MCF 10A (cell line): ENCODE results near the gene MSLN. TPM values are rescaled to one million over a fixed set of nuclear protein-coding genes. Genes with fewer than 3 reads are reported as not detected.

ENCODE experiments used
- BruUV-seq: library from RNA; stranded (reverse); fragments of 400-500 nt; replicated peaks from 2 replicates; lab custom pipeline; 2021; lab: Mats Ljungman, UMichigan
- CTCF ChIA-PET: fragments of 300-600 bp; sonication (Branson Sonifier 250); formaldehyde crosslinking; extraction: SDS; loops from one replicate; lab custom pipeline; 2021; ENCODE audit warnings: antibody characterized with exemption, inconsistent platforms; lab: Yijun Ruan, JAX
- POLR2A ChIA-PET: fragments of 300-600, 350-650 bp; sonication (Branson Sonifier 250); formaldehyde crosslinking; extraction: SDS; loops from one replicate; lab custom pipeline; 2020; ENCODE audit warnings: antibody characterized with exemption, inconsistent platforms; lab: Yijun Ruan, JAX
- DNase-seq: peaks from one replicate; pipeline ENCODE4 v3.0.0-alpha.2; 2018; ENCODE audit not compliant: unreplicated experiment
- H3K27ac Mint-ChIP-seq: one replicate; pipeline ENCODE4 v1.8.0; 2022; ENCODE audit warnings: mild to moderate bottlenecking, low read depth, mixed read lengths; ENCODE audit not compliant: unreplicated experiment
- H3K27me3 Mint-ChIP-seq: one replicate; pipeline ENCODE4 v1.8.0; 2022; ENCODE audit warnings: mixed read lengths; ENCODE audit not compliant: insufficient read depth, unreplicated experiment
- H3K36me3 Mint-ChIP-seq: one replicate; pipeline ENCODE4 v1.8.0; 2022; ENCODE audit warnings: mild to moderate bottlenecking, moderate library complexity, mixed read lengths; ENCODE audit not compliant: insufficient read depth, unreplicated experiment
- H3K4me1 Mint-ChIP-seq: one replicate; pipeline ENCODE4 v1.8.0; 2022; ENCODE audit warnings: mixed read lengths; ENCODE audit not compliant: insufficient read depth, unreplicated experiment
- H3K4me3 Mint-ChIP-seq: one replicate; pipeline ENCODE4 v1.8.0; 2022; ENCODE audit warnings: mild to moderate bottlenecking, moderate library complexity, mixed read lengths; ENCODE audit not compliant: unreplicated experiment
- H3K9me3 Mint-ChIP-seq: one replicate; pipeline ENCODE4 v1.8.0; 2022; ENCODE audit warnings: mixed read lengths; ENCODE audit not compliant: unreplicated experiment
- CTCF ChIP-seq: fragments of 200-600 bp; IDR thresholded peaks from one replicate; pipeline ENCODE4 v1.8.0; 2022; ENCODE audit warnings: antibody characterized with exemption, mild to moderate bottlenecking; ENCODE audit not compliant: unreplicated experiment
- intact Hi-C: fragments of 100-400 bp; cut with micrococcal nuclease; formaldehyde crosslinking; loops from 2 replicates; pipeline ENCODE4 v1.14.1; 2022
- total RNA-seq: library from RNA; stranded (reverse); gene quantifications from 2 replicates; pipeline ENCODE4 v1.2.3, GENCODE V29; 2022

Gene MSLN
- total RNA-seq, 1 experiment from 2014 or later: 25.2 TPM

DNA sequence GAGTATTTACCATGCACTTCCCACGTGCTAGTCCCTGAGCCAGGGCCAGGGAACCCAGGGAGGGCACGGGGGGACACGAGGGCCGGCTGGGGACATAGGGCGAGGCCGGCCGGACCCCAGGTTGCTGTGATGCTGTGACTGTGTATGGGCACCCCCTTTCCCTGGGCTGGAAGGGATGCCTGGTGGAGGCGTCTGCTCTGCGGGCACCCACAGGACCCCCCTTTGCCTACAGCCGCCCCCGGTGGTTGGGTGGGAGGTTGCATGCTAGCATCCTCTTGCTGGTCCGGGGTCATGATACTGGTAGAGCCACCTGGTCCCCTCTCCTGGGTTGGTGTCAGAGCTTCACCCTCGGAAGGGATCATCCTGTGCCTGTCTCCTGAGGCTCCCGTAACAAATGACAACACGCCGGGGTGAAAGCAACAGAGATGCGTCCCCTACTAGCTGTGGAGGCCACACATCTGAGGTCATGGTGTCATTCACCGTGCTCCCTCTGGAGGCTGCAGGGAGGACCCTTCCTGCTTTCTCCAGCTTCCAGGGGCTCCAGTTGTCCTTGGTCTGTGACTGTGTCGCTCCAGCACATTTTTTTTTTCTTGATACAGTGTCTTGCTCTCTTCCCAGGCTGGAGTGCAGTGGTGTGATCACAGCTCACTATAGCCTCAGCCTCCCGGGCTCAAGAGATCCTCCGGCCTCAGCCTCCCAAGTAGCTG is 16.6 kb upstream of the MSLN start:
- CTCF ChIA-PET: interaction anchor here (0.6 to 4.0 kb wide), 6 partner anchors 11 to 313 kb away, joined by 3 to 32 read pairs (median 4); no protein-coding TSS in a partner anchor
- no peak overlapping the region for H3K4me3 Mint-ChIP-seq
- TF ChIP-seq CTCF: no peak
- H3K36me3 Mint-ChIP-seq: peaks cover 9% of the 10 kb centered on the region
- intact Hi-C loops: no loop called here
- no peaks in the 10 kb centered on the region for H3K4me1 Mint-ChIP-seq
- no peak overlapping the region for H3K27ac Mint-ChIP-seq
- DNase-seq: no peak
- no TSS peak for BruUV-seq
- no peaks in the 10 kb centered on the region for H3K9me3 Mint-ChIP-seq
- H3K27me3 Mint-ChIP-seq: no peaks in the 10 kb centered on the region
- POLR2A ChIA-PET: interaction anchor here (1.0 kb wide), 1 partner anchor 42 kb away, joined by 3 read pairs; no protein-coding TSS in a partner anchor

GRCh38 chr16:745739-746138 is 14.8 kb upstream of the MSLN start:
- Mint-ChIP-seq H3K36me3 (no peaks in the 10 kb centered on the region), H3K4me1 (no peaks in the 10 kb centered on the region), H3K27ac (no peak overlapping the region), H3K27me3 (no peaks in the 10 kb centered on the region), H3K9me3 (no peaks in the 10 kb centered on the region), H3K4me3 (no peak overlapping the region)
- peak; percentile 61 for TF ChIP-seq CTCF
- DNase-seq: no peak
- ChIA-PET POLR2A (interaction anchor here (0.9 to 1.5 kb wide), 2 partner anchors 14 to 38 kb away, joined by 3 read pairs; no protein-coding TSS in a partner anchor), CTCF (interaction anchor here (0.6 to 4.0 kb wide), 6 partner anchors 11 to 42 kb away, joined by 3 to 32 read pairs (median 5); partner anchors contain the start of genes CHTF18, HAGHL, MSLN and RPUSD1)
- no TSS peak for BruUV-seq
- intact Hi-C loops: loop anchor here (1.0 kb wide), 1 partner anchor 40 kb away; no protein-coding TSS in a partner anchor

DNA sequence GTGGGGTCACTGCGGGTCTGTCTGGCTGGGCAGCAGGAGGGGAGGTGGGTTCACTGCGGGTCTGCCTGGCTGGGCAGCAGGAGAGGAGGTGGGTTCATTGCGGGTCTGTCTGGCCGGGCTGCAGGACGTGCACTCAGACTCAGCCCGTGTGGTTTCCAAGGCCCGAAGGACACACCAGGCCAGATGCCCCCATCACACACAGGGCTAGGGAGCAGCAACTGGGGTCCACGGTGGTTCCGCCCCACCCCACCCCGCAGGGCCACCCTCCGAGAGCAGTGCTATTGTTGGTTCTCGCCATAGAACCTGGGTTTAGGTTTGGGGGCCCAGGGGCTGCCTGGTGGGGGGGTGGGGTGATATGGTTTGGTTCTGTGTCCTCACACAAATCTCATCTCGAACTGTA is 13.9 kb upstream of the MSLN start:
- no peaks in the 10 kb centered on the region for H3K4me1 Mint-ChIP-seq
- intact Hi-C loops: no loop called here
- H3K27ac Mint-ChIP-seq: no peak overlapping the region
- ChIA-PET POLR2A (no interaction called here), CTCF (interaction anchor here (0.7 to 3.7 kb wide), 3 partner anchors 8 to 308 kb away, joined by 3 to 19 read pairs (median 6); no protein-coding TSS in a partner anchor)
- TF ChIP-seq CTCF: no peak
- no peaks in the 10 kb centered on the region for H3K36me3 Mint-ChIP-seq
- BruUV-seq: no TSS peak
- no peak for DNase-seq
- no peaks in the 10 kb centered on the region for H3K9me3 Mint-ChIP-seq
- no peak overlapping the region for H3K4me3 Mint-ChIP-seq
- no peaks in the 10 kb centered on the region for H3K27me3 Mint-ChIP-seq

DNA sequence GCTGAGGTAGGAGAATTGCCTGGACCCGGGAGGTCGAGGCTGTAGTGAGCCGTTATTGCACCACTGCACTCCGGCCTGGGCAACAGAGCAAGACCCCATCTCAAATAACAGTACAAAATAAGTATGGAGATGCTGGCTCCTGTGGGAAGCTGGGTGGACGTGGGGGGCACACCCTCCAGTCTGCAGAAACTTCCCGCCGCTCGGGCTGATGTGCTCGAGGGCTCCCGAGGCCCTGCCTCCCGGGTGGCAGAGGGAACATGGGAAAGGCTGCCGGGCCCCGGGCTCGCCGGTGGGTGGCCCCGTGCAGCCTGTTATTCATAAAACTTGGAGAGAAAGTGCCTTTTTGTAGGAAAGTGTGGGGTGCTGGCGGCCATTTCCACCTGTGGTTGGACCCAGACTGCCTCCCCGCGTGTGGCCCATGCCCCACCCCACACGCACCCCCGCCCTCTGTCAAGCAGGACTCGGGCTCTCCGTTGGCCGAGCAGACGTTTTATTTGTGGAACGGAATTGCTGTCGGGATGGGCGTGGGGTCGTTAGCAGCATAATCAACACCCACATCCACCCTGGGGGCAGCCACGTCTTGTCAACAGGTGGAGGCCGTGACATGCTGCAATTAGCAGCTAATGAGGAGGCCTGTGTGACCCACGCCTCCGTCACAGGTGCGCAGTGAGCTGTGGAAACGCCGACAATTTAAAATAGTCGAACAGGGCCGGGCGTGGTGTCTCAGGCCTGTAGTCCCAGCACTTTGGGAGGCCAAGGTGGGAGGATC is 12.4 kb upstream of the MSLN start:
- ChIA-PET POLR2A (interaction anchor here (0.7 to 2.9 kb wide), 8 partner anchors 7 to 42 kb away, joined by 3 to 26 read pairs (median 4); partner anchors contain the start of genes ANTKMT, CIAO3 and MSLN), CTCF (interaction anchor here (0.6 to 3.7 kb wide), 5 partner anchors 28 to 338 kb away, joined by 3 to 19 read pairs (median 4); partner anchors contain the start of gene ANTKMT)
- no TSS peak for BruUV-seq
- no peak for TF ChIP-seq CTCF
- intact Hi-C loops: no loop called here
- H3K9me3 Mint-ChIP-seq: no peaks in the 10 kb centered on the region
- H3K4me3 Mint-ChIP-seq: no peak overlapping the region
- no peak overlapping the region for H3K27ac Mint-ChIP-seq
- no peak for DNase-seq
- H3K27me3 Mint-ChIP-seq: no peaks in the 10 kb centered on the region
- H3K4me1 Mint-ChIP-seq: no peaks in the 10 kb centered on the region
- H3K36me3 Mint-ChIP-seq: no peaks in the 10 kb centered on the region
